Muscle layer of duodenum (tissue), 2 donors: ENCODE measurements around the gene GOLGA8B.
"Not testable (repeated sequence)": the region's sequence is repeated elsewhere in the genome, so short reads cannot be mapped to it uniquely, and the experiment has no call there.

Experiments
- H3K27ac ChIP-seq: one replicate; pipeline ENCODE4 v1.7.0; 2013; ENCODE audit warnings: mild to moderate bottlenecking, low read length
- H3K27me3 ChIP-seq: one replicate; pipeline ENCODE4 v1.7.0; 2013; ENCODE audit warnings: low read depth, mild to moderate bottlenecking, control low read depth, low read length
- H3K36me3 ChIP-seq, 2 donors: one replicate each; pipeline ENCODE4 v1.7.0; 2013; ENCODE audit warnings: low read length in 2 of 2, control low read depth in 1 of 2, mild to moderate bottlenecking in 1 of 2; ENCODE audit not compliant: insufficient read depth in 2 of 2, control insufficient read depth in 1 of 2
- H3K4me1 ChIP-seq, 2 donors: one replicate each; pipeline ENCODE4 v1.7.0; 2013; ENCODE audit warnings: low read length in 2 of 2, mild to moderate bottlenecking in 2 of 2, control low read depth in 1 of 2, moderate library complexity in 1 of 2; ENCODE audit not compliant: insufficient read depth in 2 of 2, control insufficient read depth in 1 of 2
- H3K4me3 ChIP-seq, 2 donors: one replicate each; pipeline ENCODE4 v1.7.0; 2013; ENCODE audit warnings: low read length in 2 of 2, low read depth in 1 of 2, mild to moderate bottlenecking in 1 of 2
- H3K9me3 ChIP-seq, 2 donors: one replicate each; pipeline ENCODE4 v1.7.0; 2013; ENCODE audit warnings: low read length in 2 of 2, control low read depth in 1 of 2, mild to moderate bottlenecking in 1 of 2; ENCODE audit not compliant: control insufficient read depth in 1 of 2
- donor health status: healthy.

The GOLGA8B gene

GRCh38 chr15:34594361-34594760 lies 10.9 kb upstream of the GOLGA8B start:
- H3K36me3 ChIP-seq, result no peaks in the 10 kb centered on the region
- H3K4me1 ChIP-seq, result no peaks in the 10 kb centered on the region
- H3K9me3 ChIP-seq, result no peaks in the 10 kb centered on the region
- no peak overlapping the region for H3K27ac ChIP-seq
- H3K27me3 ChIP-seq, result no peaks in the 10 kb centered on the region
- no peak overlapping the region for H3K4me3 ChIP-seq

- no peaks in the 10 kb centered on the region for H3K9me3 ChIP-seq
- H3K27me3 ChIP-seq, result no peaks in the 10 kb centered on the region
- no peaks in the 10 kb centered on the region for H3K36me3 ChIP-seq
- no peaks in the 10 kb centered on the region for H3K4me1 ChIP-seq
- H3K4me3 ChIP-seq, result no peak overlapping the region
- no peak overlapping the region for H3K27ac ChIP-seq
Measured at GRCh38 chr15:34591306-34591705, 7.9 kb upstream of the GOLGA8B start.

- no peak overlapping the region for H3K27ac ChIP-seq
- peaks cover 3 to 6% of the 10 kb centered on the region in 2 donors for H3K4me1 ChIP-seq
- H3K27me3 ChIP-seq, result no peaks in the 10 kb centered on the region
- peak overlapping the region; percentile 27 to 40 for H3K4me3 ChIP-seq
- no peaks in the 10 kb centered on the region for H3K36me3 ChIP-seq
- H3K9me3 ChIP-seq, result no peaks in the 10 kb centered on the region
Measured at GRCh38 chr15:34588046-34588674, 4.7 kb upstream of the GOLGA8B start.

- H3K4me3 ChIP-seq, H3K36me3 ChIP-seq, H3K9me3 ChIP-seq, H3K27ac ChIP-seq, H3K27me3 ChIP-seq: not testable (repeated sequence)
- H3K4me1 ChIP-seq, result peaks cover 3 to 19% of the 10 kb centered on the region in 2 donors
Measured at GRCh38 chr15:34585966-34586365, 2.5 kb upstream of the GOLGA8B start.

GRCh38 chr15:34584996-34585395 lies 1.5 kb upstream of the GOLGA8B start:
- no peak overlapping the region for H3K4me3 ChIP-seq
- no peaks in the 10 kb centered on the region for H3K27me3 ChIP-seq
- H3K36me3 ChIP-seq, result no peaks in the 10 kb centered on the region
- no peaks in the 10 kb centered on the region for H3K9me3 ChIP-seq
- no peak overlapping the region for H3K27ac ChIP-seq
- H3K4me1 ChIP-seq, result peaks cover 3 to 19% of the 10 kb centered on the region in 2 donors

GRCh38 chr15:34584330-34584668 lies 848 bp upstream of the GOLGA8B start:
- peaks cover 3 to 19% of the 10 kb centered on the region in 2 donors for H3K4me1 ChIP-seq
- H3K4me3 ChIP-seq, result peak overlapping the region; percentile 39 to 88
- no peaks in the 10 kb centered on the region for H3K9me3 ChIP-seq
- H3K36me3 ChIP-seq, result no peaks in the 10 kb centered on the region
- no peaks in the 10 kb centered on the region for H3K27me3 ChIP-seq
- no peak overlapping the region for H3K27ac ChIP-seq

GRCh38 chr15:34582461-34583371 lies 735 bp downstream of the GOLGA8B start:
- no peaks in the 10 kb centered on the region for H3K36me3 ChIP-seq
- no peaks in the 10 kb centered on the region for H3K27me3 ChIP-seq
- no peaks in the 10 kb centered on the region for H3K9me3 ChIP-seq
- peaks cover 3 to 19% of the 10 kb centered on the region in 2 donors for H3K4me1 ChIP-seq
- no peak overlapping the region for H3K27ac ChIP-seq
- H3K4me3 ChIP-seq, result peak overlapping the region; percentile 30 to 88

- not testable (repeated sequence) for H3K9me3 ChIP-seq, H3K36me3 ChIP-seq, H3K27me3 ChIP-seq, H3K27ac ChIP-seq
- peak overlapping the region; percentile 30 to 88 for H3K4me3 ChIP-seq
- peaks cover 3 to 19% of the 10 kb centered on the region in 2 donors for H3K4me1 ChIP-seq
Measured at GRCh38 chr15:34581687-34582460, 1.6 kb downstream of the GOLGA8B start.

- Histone ChIP-seq H3K4me3 (no peak overlapping the region), H3K27ac (no peak overlapping the region), H3K9me3 (no peaks in the 10 kb centered on the region), H3K4me1 (peaks cover 3 to 19% of the 10 kb centered on the region in 2 donors), H3K27me3 (no peaks in the 10 kb centered on the region), H3K36me3 (no peaks in the 10 kb centered on the region)
Measured at GRCh38 chr15:34581043-34581365, 2.4 kb downstream of the GOLGA8B start.

- peaks cover 3 to 19% of the 10 kb centered on the region in 2 donors for H3K4me1 ChIP-seq
- not testable (repeated sequence) for H3K36me3 ChIP-seq, H3K27me3 ChIP-seq, H3K27ac ChIP-seq, H3K4me3 ChIP-seq, H3K9me3 ChIP-seq
Measured at GRCh38 chr15:34580251-34581042, 3.0 kb downstream of the GOLGA8B start.

GRCh38 chr15:34578283-34578674 lies 5.2 kb downstream of the GOLGA8B start:
- Histone ChIP-seq H3K27ac (no peak overlapping the region), H3K4me1 (peaks cover 0 to 12% of the 10 kb centered on the region in 2 donors), H3K4me3 (no peak overlapping the region), H3K27me3 (no peaks in the 10 kb centered on the region), H3K9me3 (no peaks in the 10 kb centered on the region), H3K36me3 (no peaks in the 10 kb centered on the region)
